GM18505 (cell line): Measurements from ENCODE around the gene GRAMD2B.
"Not testable (repeated sequence)": the region's sequence is repeated elsewhere in the genome, so short reads cannot be mapped to it uniquely, and the experiment has no call there.

Experiments used
- ATAC-seq: cut with Tn5 transposase; IDR thresholded peaks from one replicate; pipeline ENCODE4 v1.9.1; 2021; ENCODE audit not compliant: unreplicated experiment
- POLR2A ChIP-seq: IDR thresholded peaks from 4 replicates; pipeline ENCODE4 v1.6.1; 2011; ENCODE audit warnings: borderline replicate concordance; ENCODE audit not compliant: insufficient read depth, insufficient read length; ENCODE audit errors: extremely low read depth

Gene GRAMD2B

GRCh38 chr5:126464959-126465358, 41.8 kb downstream of the GRAMD2B start:
- no peak for TF ChIP-seq POLR2A

GRCh38 chr5:126468091-126468490, 44.9 kb downstream of the GRAMD2B start:
- no peak for ATAC-seq

More at GRCh38 chr5:126464959-126465358, 41.8 kb downstream of the GRAMD2B start:
- ATAC-seq = no peak

DNA sequence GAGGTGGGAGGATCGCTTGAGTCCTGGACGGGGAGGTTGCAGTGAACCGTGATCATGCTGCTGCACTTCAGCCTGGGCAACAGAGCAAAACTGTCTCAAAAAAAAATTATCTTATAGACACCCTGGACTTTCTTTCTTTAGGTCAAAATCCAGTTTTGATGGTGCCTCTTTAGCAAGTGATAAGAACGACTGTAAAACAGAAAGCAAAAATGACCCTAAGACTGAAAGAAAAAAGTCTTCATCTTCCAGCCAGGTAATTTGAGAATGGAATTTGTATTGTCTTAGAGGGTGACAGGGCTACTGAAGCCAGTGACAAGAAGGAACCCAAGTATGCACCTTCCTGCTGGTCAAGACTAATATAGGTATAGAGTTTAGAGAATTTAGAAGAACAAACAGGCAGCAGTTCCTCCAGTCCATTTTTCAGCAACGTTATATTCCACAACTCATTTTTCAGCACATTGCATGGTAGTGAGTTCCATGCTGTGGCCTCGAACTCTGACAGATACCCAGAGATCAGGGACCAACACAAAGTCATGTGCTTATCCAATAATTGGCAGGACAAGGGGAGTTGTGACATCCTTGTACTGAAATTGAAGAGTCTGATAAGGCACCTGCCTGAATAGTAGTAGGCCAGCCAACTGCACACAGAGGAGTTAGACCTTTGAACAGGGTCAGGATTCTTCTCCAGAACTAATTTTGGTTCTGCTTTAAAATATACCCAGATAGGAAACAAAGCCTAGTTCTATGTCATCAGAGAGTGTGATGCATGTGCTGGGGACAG, 46.5 kb downstream of the GRAMD2B start:
- no peak for ATAC-seq
- no peak for TF ChIP-seq POLR2A

More at GRCh38 chr5:126468091-126468490, 44.9 kb downstream of the GRAMD2B start:
- no peak for TF ChIP-seq POLR2A

DNA sequence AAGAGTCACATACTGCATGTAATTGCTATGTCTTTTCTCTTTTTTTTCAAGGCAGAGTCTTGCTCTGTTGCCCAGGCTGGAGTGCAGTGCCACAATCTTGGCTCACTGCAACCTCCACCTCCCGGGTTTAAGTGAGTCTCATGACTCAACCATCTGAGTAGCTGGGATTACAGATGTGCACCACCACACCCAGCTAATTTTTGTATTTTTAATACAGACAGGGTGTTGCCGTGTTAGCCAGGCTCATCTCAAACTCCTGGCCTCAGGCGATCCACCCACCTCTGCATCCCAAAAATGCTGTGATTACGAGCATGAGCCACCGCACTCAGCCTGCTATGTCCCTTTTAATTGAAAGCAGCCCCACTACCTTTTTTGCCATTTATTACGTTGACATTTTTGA, 47.3 kb downstream of the GRAMD2B start:
- ATAC-seq = not testable (repeated sequence)

GRCh38 chr5:126471247-126471646, 48.0 kb downstream of the GRAMD2B start:
- ATAC-seq = no peak

DNA sequence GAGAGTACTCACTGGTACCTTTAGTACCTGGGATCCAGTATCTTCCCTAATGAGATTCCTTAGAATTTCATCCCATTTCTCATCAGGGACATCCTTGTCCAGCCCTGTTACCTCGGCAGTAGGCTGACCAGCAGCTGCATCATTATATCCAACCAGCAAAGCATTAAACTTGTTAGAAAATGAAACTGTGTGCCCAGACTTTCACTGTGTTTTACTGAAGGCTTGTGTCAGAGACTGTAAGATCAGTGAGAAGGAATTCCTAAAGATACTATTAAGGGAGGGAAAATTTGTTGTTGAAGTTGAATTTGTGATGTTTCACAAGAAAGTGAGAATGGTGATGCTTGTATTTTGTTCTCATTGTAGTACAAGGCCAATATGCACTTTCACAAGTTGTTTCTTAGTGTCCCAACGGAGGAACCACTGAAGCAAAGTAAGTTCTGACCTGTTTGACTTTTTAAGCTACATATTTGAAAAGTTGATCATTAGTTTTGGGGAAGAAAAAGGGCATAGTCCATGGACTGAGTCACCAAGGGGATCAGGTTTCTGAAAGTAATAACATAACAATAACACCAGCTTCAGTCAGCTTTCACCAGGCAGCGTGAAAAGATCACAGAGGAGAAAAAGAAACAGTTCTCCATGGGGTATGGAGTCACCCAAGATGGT, 48.8 kb downstream of the GRAMD2B start:
- TF ChIP-seq POLR2A = no peak
- ATAC-seq = no peak

More at GRCh38 chr5:126471247-126471646, 48.0 kb downstream of the GRAMD2B start:
- TF ChIP-seq POLR2A = no peak

- no peak for TF ChIP-seq POLR2A
- ATAC-seq = no peak
These were observed 49.3 kb downstream of the GRAMD2B start for GRCh38 chr5:126472538-126472889.

GRCh38 chr5:126477294-126478117, 54.3 kb downstream of the GRAMD2B start:
- no peak for TF ChIP-seq POLR2A
- no peak for ATAC-seq

- ATAC-seq = no peak
- no peak for TF ChIP-seq POLR2A
These were observed 56.6 kb downstream of the GRAMD2B start for GRCh38 chr5:126479810-126480209.

GRCh38 chr5:126480824-126481223, 57.6 kb downstream of the GRAMD2B start:
- TF ChIP-seq POLR2A = no peak
- ATAC-seq = no peak

GRCh38 chr5:126481243-126481642, 58.0 kb downstream of the GRAMD2B start:
- ATAC-seq = no peak
- TF ChIP-seq POLR2A = no peak

DNA sequence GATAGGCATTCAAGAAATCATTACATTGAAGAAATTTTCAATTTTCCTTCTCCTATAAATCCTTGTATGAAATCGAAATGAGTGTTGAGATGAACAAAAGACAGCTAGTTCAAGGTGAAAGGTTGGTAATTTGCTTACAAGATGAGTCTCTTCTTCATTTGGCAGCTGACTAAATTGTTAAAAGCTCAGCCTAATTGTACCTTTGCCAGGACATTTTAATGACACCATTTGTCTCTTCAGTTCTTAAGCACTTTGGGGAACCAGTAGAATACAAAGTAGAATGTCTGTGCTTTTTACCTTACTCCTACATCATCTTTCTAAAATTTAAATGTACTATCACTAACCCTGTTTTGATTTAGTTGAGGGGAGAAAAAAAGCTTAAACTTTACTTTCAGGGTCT, 59.4 kb downstream of the GRAMD2B start:
- ATAC-seq = no peak
- TF ChIP-seq POLR2A = no peak

GRCh38 chr5:126483156-126483555, 59.9 kb downstream of the GRAMD2B start:
- ATAC-seq = no peak
- TF ChIP-seq POLR2A = no peak
